ENCODE measurements around the gene BCO2.

BCO2 gene

GRCh38 chr11:112237451-112237850, 62.1 kb downstream of the BCO2 start:
- Histone ChIP-seq H3K27ac (ENCODE audit: extremely low read depth, low read depth, low read length) (no peak overlapping the region; the same call in 1 of the 2 replicates), H3K4me3 (ENCODE audit: low read depth, low read length) (no peak overlapping the region), H3K9me3 (ENCODE audit: control insufficient read depth, insufficient read depth, low read depth, low read length) (no peaks in the 10 kb centered on the region), H3K36me3 (ENCODE audit: control insufficient read depth in 2 of 2, insufficient read depth in 1 of 2, low read length in 2 of 2) (peaks cover 7 to 78% of the 10 kb centered on the region in 2 experiments; a peak in 2 of 3 replicates), H3K4me1 (ENCODE audit: control insufficient read depth, insufficient read depth, low read length) (no peaks in the 10 kb centered on the region)
- no peak for TF ChIP-seq ZBTB44 (tag by site-specific recombination; IDR thresholded peaks at IDR 0.05)
- TF ChIP-seq ZNF292 (tag by site-specific recombination; IDR thresholded peaks at IDR 0.05; ENCODE audit: borderline replicate concordance, low read depth) = no peak
- no peak for TF ChIP-seq ZNF624 (tag by site-specific recombination; IDR thresholded peaks at IDR 0.05)
- no peak for TF ChIP-seq ZNF121 (tag by site-specific recombination; IDR thresholded peaks at IDR 0.05)
- TF ChIP-seq ZSCAN18 (tag by site-specific recombination; IDR thresholded peaks at IDR 0.05) = no peak
- no peak for TF ChIP-seq ZNF555 (tag by site-specific recombination; conservative IDR thresholded peaks at IDR 0.05)
- TF ChIP-seq ZEB2 (tag by site-specific recombination; IDR thresholded peaks at IDR 0.05) = no peak
- TF ChIP-seq ZNF184 (tag by site-specific recombination; IDR thresholded peaks at IDR 0.05) = no peak
- TF ChIP-seq ZNF580 (tag by site-specific recombination; IDR thresholded peaks at IDR 0.05) = no peak
- no peak for TF ChIP-seq GLI4 (tag by site-specific recombination; IDR thresholded peaks at IDR 0.05)
- no peak for TF ChIP-seq ZNF426 (tag by site-specific recombination; IDR thresholded peaks at IDR 0.05)
- no peak for TF ChIP-seq ZNF513 (tag by site-specific recombination; IDR thresholded peaks at IDR 0.05)
- TF ChIP-seq WT1 (tag by site-specific recombination; IDR thresholded peaks at IDR 0.05) = no peak
- no peak for TF ChIP-seq ZNF521 (tag by site-specific recombination; IDR thresholded peaks at IDR 0.05)
- TF ChIP-seq ZNF266 (tag by site-specific recombination; IDR thresholded peaks at IDR 0.05; ENCODE audit: low read depth) = no peak
- TF ChIP-seq KLF10 (tag by site-specific recombination; IDR thresholded peaks at IDR 0.05) = no peak
- no peak for TF ChIP-seq ZNF341 (tag by site-specific recombination; IDR thresholded peaks at IDR 0.05; ENCODE audit: low read depth)
- TF ChIP-seq RBAK (tag by site-specific recombination; IDR thresholded peaks at IDR 0.05) = no peak
- ChIA-PET CTCF (no interaction called here), POLR2A (interaction anchor here (0.9 to 2.4 kb wide), 2 partner anchors 10 to 14 kb away, joined by 3 to 6 read pairs; no protein-coding TSS in a partner anchor)

- Histone ChIP-seq H3K27ac (ENCODE audit: extremely low read depth, low read depth, low read length) (no peak overlapping the region; the same call in 1 of the 2 replicates), H3K9me3 (ENCODE audit: control insufficient read depth, insufficient read depth, low read depth, low read length) (no peaks in the 10 kb centered on the region), H3K36me3 (ENCODE audit: control insufficient read depth in 2 of 2, insufficient read depth in 1 of 2, low read length in 2 of 2) (peaks cover 7 to 72% of the 10 kb centered on the region in 2 experiments; a peak in 2 of 3 replicates), H3K4me3 (ENCODE audit: low read depth, low read length) (no peak overlapping the region), H3K4me1 (ENCODE audit: control insufficient read depth, insufficient read depth, low read length) (no peaks in the 10 kb centered on the region)
- CTCF ChIA-PET = no interaction called here
- POLR2A ChIA-PET = interaction anchor here (0.9 to 2.4 kb wide), 2 partner anchors 11 to 13 kb away, joined by 3 to 6 read pairs; no protein-coding TSS in a partner anchor
- TF ChIP-seq ZBTB17 (tag by site-specific recombination; IDR thresholded peaks at IDR 0.05) (peak; percentile 41; the same call in 1 of the 2 replicates), ZNF600 (tag by site-specific recombination; IDR thresholded peaks at IDR 0.05) (no peak), GFI1B (tag by site-specific recombination; IDR thresholded peaks at IDR 0.05) (peak; percentile 77; the same call in 1 of the 2 replicates), OVOL3 (tag by site-specific recombination; IDR thresholded peaks at IDR 0.05) (peak; percentile 77), PRDM6 (tag by site-specific recombination; IDR thresholded peaks at IDR 0.05) (peak; percentile 89), PRDM4 (tag by site-specific recombination; IDR thresholded peaks at IDR 0.05) (peak; percentile 91), ZNF639 (tag by site-specific recombination; IDR thresholded peaks at IDR 0.05) (0 out of 2 replicates have a peak, but pooled peaks have one; percentile 20)
Measured at GRCh38 chr11:112238041-112238440, 62.7 kb downstream of the BCO2 start.
